Astrocyte of the cerebellum (primary cell): ENCODE data around the gene ACOX3.

ENCODE experiments used
- DNase-seq: peaks from one replicate; pipeline ENCODE4 v3.0.0-alpha.2; 2011; ENCODE audit warnings: low read depth
- H3K4me3 ChIP-seq: 2 replicates; pipeline ENCODE4 v1.5.1; 2011; ENCODE audit warnings: mild to moderate bottlenecking, low read depth, low read length, moderate library complexity
- in situ Hi-C: cut with HindIII; loops from 2 replicates; pipeline ENCODE4 v1.10.0; 2017; ENCODE audit warnings: low sequenced_read_pairs
- TF ChIP-seq, protein P1 (sequence below): IDR thresholded peaks from 2 replicates; pipeline ENCODE4 v1.5.1; 2012; ENCODE audit warnings: low read length, low read depth, moderate library complexity, mild to moderate bottlenecking; ENCODE audit errors: missing control alignments

Gene ACOX3

DNA sequence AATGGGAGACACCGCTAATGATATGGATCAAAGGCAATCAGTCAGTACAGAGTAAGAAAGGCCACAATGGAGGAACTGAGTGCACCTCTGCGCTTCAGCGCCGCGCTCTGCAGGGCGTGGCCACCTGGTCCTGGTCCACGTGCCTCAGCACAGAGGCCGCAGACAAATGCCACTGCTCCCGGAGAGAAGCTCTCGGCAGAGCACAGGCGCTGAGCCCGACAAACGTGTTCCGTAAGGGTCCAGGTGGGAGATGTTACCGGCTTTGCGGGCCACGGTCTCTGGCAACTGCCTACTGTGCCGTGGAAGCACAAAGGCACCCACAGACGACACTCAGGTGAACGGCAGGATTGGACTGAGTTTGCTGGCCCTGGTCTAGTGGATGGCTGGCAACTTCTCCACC, 68.9 kb downstream of the ACOX3 start:
- in situ Hi-C loops = no loop called here
- TF ChIP-seq, protein P1, sequence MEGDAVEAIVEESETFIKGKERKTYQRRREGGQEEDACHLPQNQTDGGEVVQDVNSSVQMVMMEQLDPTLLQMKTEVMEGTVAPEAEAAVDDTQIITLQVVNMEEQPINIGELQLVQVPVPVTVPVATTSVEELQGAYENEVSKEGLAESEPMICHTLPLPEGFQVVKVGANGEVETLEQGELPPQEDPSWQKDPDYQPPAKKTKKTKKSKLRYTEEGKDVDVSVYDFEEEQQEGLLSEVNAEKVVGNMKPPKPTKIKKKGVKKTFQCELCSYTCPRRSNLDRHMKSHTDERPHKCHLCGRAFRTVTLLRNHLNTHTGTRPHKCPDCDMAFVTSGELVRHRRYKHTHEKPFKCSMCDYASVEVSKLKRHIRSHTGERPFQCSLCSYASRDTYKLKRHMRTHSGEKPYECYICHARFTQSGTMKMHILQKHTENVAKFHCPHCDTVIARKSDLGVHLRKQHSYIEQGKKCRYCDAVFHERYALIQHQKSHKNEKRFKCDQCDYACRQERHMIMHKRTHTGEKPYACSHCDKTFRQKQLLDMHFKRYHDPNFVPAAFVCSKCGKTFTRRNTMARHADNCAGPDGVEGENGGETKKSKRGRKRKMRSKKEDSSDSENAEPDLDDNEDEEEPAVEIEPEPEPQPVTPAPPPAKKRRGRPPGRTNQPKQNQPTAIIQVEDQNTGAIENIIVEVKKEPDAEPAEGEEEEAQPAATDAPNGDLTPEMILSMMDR = no peak
- no peak for DNase-seq
- H3K4me3 ChIP-seq = no peak overlapping the region

DNA sequence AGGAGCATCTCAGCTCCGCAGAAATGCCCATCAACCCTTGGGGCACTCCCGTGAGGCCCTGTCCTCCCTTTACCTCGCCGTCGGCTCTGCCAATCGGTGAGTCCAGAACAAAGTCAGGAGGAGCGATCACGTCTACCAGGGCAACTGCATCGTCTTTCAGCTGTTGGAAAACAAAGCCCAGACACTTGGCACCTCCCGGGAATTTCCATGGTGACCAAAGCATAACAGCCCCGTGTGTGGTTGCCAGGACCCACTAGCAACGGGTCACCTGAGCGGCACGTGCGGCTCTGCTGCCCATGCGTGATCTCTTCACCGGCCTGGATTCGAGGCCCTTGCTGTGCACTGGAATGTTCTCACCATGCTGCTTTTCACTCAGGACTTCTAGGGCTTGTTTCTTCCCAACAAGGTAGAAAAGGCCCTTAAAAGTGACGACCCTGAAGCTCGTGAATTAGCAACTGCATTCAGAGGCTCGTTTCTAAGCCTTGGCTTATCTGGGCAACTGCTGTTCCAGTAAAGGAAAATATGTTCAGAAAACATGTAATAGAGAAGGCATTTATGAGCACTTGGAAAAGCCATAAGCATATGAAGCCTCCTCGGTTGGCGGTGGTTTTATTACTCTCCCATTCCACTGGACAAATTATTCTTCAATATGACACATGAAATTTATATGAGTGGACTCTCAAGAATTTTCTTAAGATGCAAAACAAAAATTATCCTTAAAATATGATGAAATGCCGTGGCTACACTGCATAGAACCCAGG, 69.5 kb downstream of the ACOX3 start:
- no peak for DNase-seq
- in situ Hi-C loops = no loop called here
- TF ChIP-seq, protein P1 = no peak
- H3K4me3 ChIP-seq = no peak overlapping the region

DNA sequence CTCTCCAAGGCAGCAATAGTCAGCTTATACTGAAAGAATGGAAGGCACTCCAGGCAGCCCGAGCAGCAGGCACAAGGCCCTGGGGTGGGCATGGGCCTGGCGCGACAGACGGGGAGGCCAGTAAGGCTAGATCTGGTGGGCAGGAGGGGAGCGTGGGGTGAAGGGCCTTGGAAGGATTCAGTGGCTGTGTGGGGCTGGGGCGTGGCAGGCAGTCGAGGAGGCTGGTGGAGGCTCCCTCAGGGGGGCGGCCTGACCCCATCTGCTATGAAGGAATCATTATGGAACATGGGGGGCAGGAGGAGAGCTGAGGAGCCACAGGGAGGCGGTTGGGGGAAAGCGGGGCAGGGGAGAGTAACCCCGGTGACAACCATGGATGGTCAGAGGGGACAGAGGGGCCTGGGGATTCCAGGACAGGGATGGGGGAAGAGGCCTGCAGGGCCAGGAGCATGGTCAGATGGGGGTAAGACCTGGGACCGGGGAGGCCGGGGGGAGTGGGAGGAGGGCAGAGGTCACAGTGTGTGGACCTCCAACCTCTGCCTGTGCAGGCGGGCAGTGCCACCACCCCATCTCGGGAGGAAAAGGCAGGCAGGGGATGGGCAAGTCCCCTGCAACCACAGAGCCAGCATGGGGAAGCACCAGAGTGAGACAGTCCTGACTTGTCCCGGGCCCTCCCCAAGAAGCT, 70.3 kb downstream of the ACOX3 start:
- H3K4me3 ChIP-seq = no peak overlapping the region
- TF ChIP-seq, protein P1 = no peak
- in situ Hi-C loops = no loop called here
- DNase-seq = no peak

DNA sequence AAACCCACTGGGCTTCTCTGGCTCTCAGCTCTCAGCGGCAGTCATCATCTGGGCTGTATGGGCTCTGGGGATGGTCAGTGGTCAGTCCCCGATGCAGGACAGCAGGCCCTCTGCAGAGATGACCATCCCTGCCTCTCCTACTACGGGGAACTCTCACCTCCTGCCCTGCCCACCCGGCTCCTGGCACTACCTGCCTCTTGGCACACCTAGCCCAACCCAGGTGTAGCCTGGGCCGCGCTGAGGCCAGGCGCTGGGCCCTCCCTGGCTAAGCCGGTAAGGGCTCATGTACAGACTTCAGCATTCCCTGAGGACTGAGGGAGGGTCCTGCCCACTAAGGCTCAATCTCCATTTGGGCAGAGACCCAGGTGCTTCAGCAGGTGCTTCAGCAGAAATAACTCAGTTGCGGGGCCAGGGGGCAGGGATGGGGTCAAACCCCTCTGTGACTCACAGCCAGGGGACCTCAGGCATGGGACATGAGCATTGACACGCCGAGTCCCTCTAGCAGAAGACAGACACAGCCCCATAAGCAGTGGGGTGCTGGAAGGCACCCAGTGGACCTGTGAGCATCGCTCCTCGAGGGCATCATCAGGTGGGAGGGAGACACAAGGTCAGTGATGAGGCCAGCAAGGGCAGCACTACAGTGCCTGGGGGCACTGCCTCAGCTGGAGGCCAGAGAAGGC, 71.0 kb downstream of the ACOX3 start:
- in situ Hi-C loops = no loop called here
- TF ChIP-seq, protein P1 = no peak
- no peak overlapping the region for H3K4me3 ChIP-seq
- DNase-seq = no peak

DNA sequence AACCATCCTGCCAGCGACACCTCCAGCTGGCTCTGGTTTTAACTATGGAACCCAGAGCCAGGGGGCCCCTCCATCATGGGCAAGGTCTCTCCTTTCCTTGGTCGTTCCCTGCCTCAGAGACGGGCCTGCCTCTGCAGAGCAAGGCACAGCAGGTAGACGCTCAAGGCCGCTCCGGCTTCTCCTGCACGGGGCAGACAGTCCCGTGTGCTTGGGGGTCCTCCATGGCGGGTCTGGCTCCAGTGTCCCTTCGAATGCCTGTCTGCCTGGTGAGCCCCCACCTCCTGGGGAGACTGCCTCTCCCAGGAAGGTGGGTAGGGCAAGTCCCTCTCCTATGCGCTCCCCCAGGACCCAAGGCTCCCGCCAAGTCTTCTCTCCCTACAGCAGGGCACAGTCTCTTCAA, 71.5 kb downstream of the ACOX3 start:
- no peak for DNase-seq
- in situ Hi-C loops = no loop called here
- TF ChIP-seq, protein P1 = no peak
- no peak overlapping the region for H3K4me3 ChIP-seq

DNA sequence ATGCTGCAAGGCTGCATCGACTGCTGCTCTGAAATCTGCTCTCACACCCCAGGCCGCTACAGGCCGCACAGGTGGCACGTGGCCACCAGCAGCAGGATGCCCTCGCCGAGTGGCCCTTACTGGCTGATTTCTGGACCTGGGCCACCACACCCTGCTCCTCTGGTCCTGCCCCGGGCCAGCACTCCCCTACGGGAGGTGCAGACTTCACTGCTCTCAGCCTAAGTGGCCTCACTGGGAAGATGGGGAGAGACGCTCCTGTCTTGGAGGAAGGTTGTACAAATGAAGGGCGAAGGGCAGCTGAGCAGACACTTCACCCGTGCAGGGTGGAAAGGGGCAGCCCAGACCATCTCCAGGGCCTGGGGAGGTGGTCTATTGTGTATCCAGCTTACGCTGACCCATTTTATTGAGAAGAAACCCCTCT, 72.5 kb downstream of the ACOX3 start:
- DNase-seq = no peak
- in situ Hi-C loops = no loop called here
- H3K4me3 ChIP-seq = no peak overlapping the region
- TF ChIP-seq, protein P1 = no peak
